ENCODE data around the gene LAMA2. TPM values are rescaled to one million over a fixed set of nuclear protein-coding genes. Genes with fewer than 3 reads are reported as not detected.

Gene LAMA2
- total and polyA plus RNA-seq, 2 of the 13 experiments (the other 11 are each of a cell fraction or from before 2014, with no cell fraction given) = 0.11 to 0.28 TPM

GRCh38 chr6:129317931-129318820 lies 435.2 kb downstream of the LAMA2 start (continued):
- no peak for TF ChIP-seq ZNF512 (CRISPR knock-in tag; IDR thresholded peaks at IDR 0.05)
- TF ChIP-seq ZC3H4 (CRISPR knock-in tag; IDR thresholded peaks at IDR 0.05; ENCODE audit: borderline replicate concordance) = no peak
- TF ChIP-seq NR1H2 (CRISPR knock-in tag; IDR thresholded peaks at IDR 0.05; ENCODE audit: borderline replicate concordance, low read depth) = no peak
- no peak for TF ChIP-seq MXD3 (CRISPR knock-in tag; IDR thresholded peaks at IDR 0.05)
- TF ChIP-seq ZKSCAN8 (CRISPR knock-in tag; IDR thresholded peaks at IDR 0.05; ENCODE audit: borderline replicate concordance) = no peak
- TF ChIP-seq SRSF4 (IDR thresholded peaks at IDR 0.05; ENCODE audit: low read depth, low read length, poor library complexity, severe bottlenecking) = no peak
- TF ChIP-seq ZNF646 (CRISPR knock-in tag; IDR thresholded peaks at IDR 0.05) = no peak
- no peak for TF ChIP-seq HNF4A (CRISPR knock-in tag; IDR thresholded peaks at IDR 0.05)

All from HepG2 (cell line).